HPDE6-E6E7 (cell line): ENCODE results near the gene ZMYND12.

ENCODE experiments used
- DNase-seq: peaks from one replicate; pipeline ENCODE4 v3.0.0; 2011; ENCODE audit warnings: missing footprints; ENCODE audit errors: extremely low spot score

Gene ZMYND12

GRCh38 chr1:42439940-42440339, 15.9 kb downstream of the ZMYND12 start:
- DNase-seq = peak; percentile 77

GRCh38 chr1:42434340-42434739, 21.5 kb downstream of the ZMYND12 start:
- no peak for DNase-seq

- no peak for DNase-seq
These were observed 22.5 kb downstream of the ZMYND12 start for GRCh38 chr1:42433369-42433768.

GRCh38 chr1:42432714-42433113, 23.1 kb downstream of the ZMYND12 start:
- DNase-seq = no peak

GRCh38 chr1:42431514-42431913, 24.3 kb downstream of the ZMYND12 start:
- no peak for DNase-seq

GRCh38 chr1:42430286-42431135, 25.3 kb downstream of the ZMYND12 start:
- no peak for DNase-seq

GRCh38 chr1:42429603-42430002, 26.2 kb downstream of the ZMYND12 start:
- DNase-seq = no peak

- no peak for DNase-seq
These were observed 28.6 kb downstream of the ZMYND12 start for GRCh38 chr1:42427240-42427639.

- DNase-seq = no peak
These were observed 31.6 kb downstream of the ZMYND12 start for GRCh38 chr1:42424201-42424600.

GRCh38 chr1:42423681-42424080, 32.1 kb downstream of the ZMYND12 start:
- no peak for DNase-seq

- no peak for DNase-seq
These were observed 33.1 kb downstream of the ZMYND12 start for GRCh38 chr1:42422737-42423136.

GRCh38 chr1:42420911-42421585, 34.8 kb downstream of the ZMYND12 start:
- no peak for DNase-seq

GRCh38 chr1:42420121-42420520, 35.7 kb downstream of the ZMYND12 start:
- DNase-seq = no peak

- no peak for DNase-seq
These were observed 36.5 kb downstream of the ZMYND12 start for GRCh38 chr1:42419126-42419821.

- no peak for DNase-seq
These were observed 37.3 kb downstream of the ZMYND12 start for GRCh38 chr1:42418516-42418915.

- no peak for DNase-seq
These were observed 38.7 kb downstream of the ZMYND12 start for GRCh38 chr1:42417166-42417565.

- DNase-seq = no peak
These were observed 41.0 kb downstream of the ZMYND12 start for GRCh38 chr1:42414551-42415496.

- no peak for DNase-seq
These were observed 51.9 kb downstream of the ZMYND12 start for GRCh38 chr1:42403880-42404400.

GRCh38 chr1:42399315-42400100, 56.3 kb downstream of the ZMYND12 start:
- DNase-seq = no peak
